ENCODE measurements around the gene EIF3B. TPM values are rescaled to one million over a fixed set of nuclear protein-coding genes. Genes with fewer than 3 reads are reported as not detected.
A peak's percentile ranks its signal among the peaks of the same experiment; 100 is the strongest.

The EIF3B gene
- total and polyA plus RNA-seq, 2 of the 4 experiments (the other 2 are of a cell fraction): 105 to 201 TPM

GRCh38 chr7:2376351-2377154 lies 21.9 kb downstream of the EIF3B start:
- DNase-seq (no peak), ATAC-seq (ENCODE audit: low read depth) (no peak)
- no peak for TF ChIP-seq RFX5 (IDR thresholded peaks at IDR 0.05; ENCODE audit: low read depth, low read length)
- no peak for TF ChIP-seq ELK1 (IDR thresholded peaks at IDR 0.05; ENCODE audit: borderline replicate concordance, low read depth, low read length)
- no peak for TF ChIP-seq RCOR1 (IDR thresholded peaks at IDR 0.05; ENCODE audit: insufficient replicate concordance, low read length)
- no peak for TF ChIP-seq CEBPB (IDR thresholded peaks at IDR 0.05; ENCODE audit: low read depth, low read length)
- TF ChIP-seq SMC3 (IDR thresholded peaks at IDR 0.05; ENCODE audit: low read depth, low read length): no peak
- TF ChIP-seq RAD21 (IDR thresholded peaks at IDR 0.05; ENCODE audit: low read length): no peak
- no peak for TF ChIP-seq MAZ (IDR thresholded peaks at IDR 0.05; ENCODE audit: borderline replicate concordance, low read depth, low read length)
- TF ChIP-seq POLR2A (IDR thresholded peaks at IDR 0.05; ENCODE audit: low read depth, low read length): no peak
- TF ChIP-seq FOS (IDR thresholded peaks at IDR 0.05; ENCODE audit: low read depth, low read length): no peak
- TF ChIP-seq MXI1 (IDR thresholded peaks at IDR 0.05; ENCODE audit: borderline replicate concordance, low read depth, low read length): no peak
- TF ChIP-seq USF2 (IDR thresholded peaks at IDR 0.05; ENCODE audit: low read depth, low read length): no peak
- POLR2A ChIA-PET (ENCODE audit: unreplicated experiment): interaction anchor here (0.6 kb wide), 1 partner anchor 17 kb away, joined by 5 read pairs; no protein-coding TSS in a partner anchor
- no peak overlapping the region for H3K18ac ChIP-seq (ENCODE audit: low read depth, low read length)
- no peak overlapping the region for H2AK5ac ChIP-seq (ENCODE audit: low read depth, low read length)
- peak overlapping the region; percentile 62 for H2AK9ac ChIP-seq (replicated peaks; ENCODE audit: low read depth, low read length, poor library complexity)
- H4K20me1 ChIP-seq (ENCODE audit: insufficient read depth, low read length): peaks cover 36% of the 10 kb centered on the region
- no TSS peak for BruUV-seq (replicated peaks)
- no peak overlapping the region for H2BK120ac ChIP-seq (ENCODE audit: low read depth, low read length)
- peaks cover 23 to 48% of the 10 kb centered on the region in 2 experiments for H3K79me1 ChIP-seq (ENCODE audit: low read depth in 1 of 2, low read length in 2 of 2)
- no peak overlapping the region for H2BK20ac ChIP-seq (ENCODE audit: low read depth, low read length)
- H3K27me3 ChIP-seq (ENCODE audit: control insufficient read depth, insufficient read depth, low read length): no peaks in the 10 kb centered on the region
- dilution Hi-C loops (cut with HindIII; ENCODE audit: low sequenced_read_pairs, unreplicated experiment) (no loop called here), in situ Hi-C loops (cut with MboI; ENCODE audit: low sequenced_read_pairs) (no loop called here), intact Hi-C loops (cut with micrococcal nuclease) (no loop called here)
- no peak overlapping the region for H3K27ac ChIP-seq (ENCODE audit: insufficient read depth, low read length)
- H3K56ac ChIP-seq (ENCODE audit: extremely low read depth, insufficient read depth, low read length): no peak overlapping the region
- peak overlapping the region; percentile 48 for H2AFZ ChIP-seq (replicated peaks; ENCODE audit: low read length, poor library complexity)
- CTCF ChIA-PET: no interaction called here
- H3K4ac ChIP-seq (ENCODE audit: low read depth, low read length): no peak overlapping the region
- no peak overlapping the region for H3K4me2 ChIP-seq (ENCODE audit: low read depth, low read length)
- H3K4me1 ChIP-seq (ENCODE audit: control insufficient read depth, insufficient read depth, low read length): no peaks in the 10 kb centered on the region
- no peak overlapping the region for H2BK15ac ChIP-seq (ENCODE audit: low read depth, low read length)
- H2BK5ac ChIP-seq (ENCODE audit: low read depth, low read length, poor library complexity, severe bottlenecking): no peak overlapping the region
- no peak overlapping the region for H3K23ac ChIP-seq (ENCODE audit: low read depth, low read length)
- no peak overlapping the region for H3K9ac ChIP-seq (ENCODE audit: low read depth, low read length)
- no peak overlapping the region for H3K14ac ChIP-seq (replicated peaks; ENCODE audit: low read depth, low read length)
- WGBS, 2 experiments (ENCODE audit: extremely low coverage in 2 of 2, insufficient read length in 1 of 2): 99% methylated on average over 19 of the region's 27 CpGs; no CpG with 5 or more reads in 1 of the 2 experiments
- H4K5ac ChIP-seq (ENCODE audit: low read depth, low read length): no peak overlapping the region
- peaks cover 3% of the 10 kb centered on the region; the same call in 1 of the 2 replicates for H3K9me1 ChIP-seq (ENCODE audit: insufficient read depth, low read length)
- no peak overlapping the region for H4K91ac ChIP-seq (ENCODE audit: insufficient read depth, low read depth, low read length)
- no peak overlapping the region for H3K4me3 ChIP-seq (ENCODE audit: insufficient read depth, low read depth, low read length)
- H4K8ac ChIP-seq (ENCODE audit: low read depth in 2 of 2, low read length in 2 of 2): no peak overlapping the region
- H3K36me3 ChIP-seq (ENCODE audit: control insufficient read depth, insufficient read depth, low read length): peaks cover 91% of the 10 kb centered on the region
- no peaks in the 10 kb centered on the region for H3K9me3 ChIP-seq (ENCODE audit: control insufficient read depth, insufficient read depth, low read length)
